ENCODE results near the gene GET3.

- TF ChIP-seq, protein P1, sequence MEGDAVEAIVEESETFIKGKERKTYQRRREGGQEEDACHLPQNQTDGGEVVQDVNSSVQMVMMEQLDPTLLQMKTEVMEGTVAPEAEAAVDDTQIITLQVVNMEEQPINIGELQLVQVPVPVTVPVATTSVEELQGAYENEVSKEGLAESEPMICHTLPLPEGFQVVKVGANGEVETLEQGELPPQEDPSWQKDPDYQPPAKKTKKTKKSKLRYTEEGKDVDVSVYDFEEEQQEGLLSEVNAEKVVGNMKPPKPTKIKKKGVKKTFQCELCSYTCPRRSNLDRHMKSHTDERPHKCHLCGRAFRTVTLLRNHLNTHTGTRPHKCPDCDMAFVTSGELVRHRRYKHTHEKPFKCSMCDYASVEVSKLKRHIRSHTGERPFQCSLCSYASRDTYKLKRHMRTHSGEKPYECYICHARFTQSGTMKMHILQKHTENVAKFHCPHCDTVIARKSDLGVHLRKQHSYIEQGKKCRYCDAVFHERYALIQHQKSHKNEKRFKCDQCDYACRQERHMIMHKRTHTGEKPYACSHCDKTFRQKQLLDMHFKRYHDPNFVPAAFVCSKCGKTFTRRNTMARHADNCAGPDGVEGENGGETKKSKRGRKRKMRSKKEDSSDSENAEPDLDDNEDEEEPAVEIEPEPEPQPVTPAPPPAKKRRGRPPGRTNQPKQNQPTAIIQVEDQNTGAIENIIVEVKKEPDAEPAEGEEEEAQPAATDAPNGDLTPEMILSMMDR (IDR thresholded peaks at IDR 0.05): no peak
- no peak for TF ChIP-seq POLR2AphosphoS5 (IDR thresholded peaks at IDR 0.05; ENCODE audit: low read depth, low read length)
These were observed 42.2 kb upstream of the GET3 start for GRCh38 chr19:12695096-12695495.

All from Panc1 (cell line).